Stimulated activated CD4-positive, alpha-beta T cell treated with anti-CD3 and anti-CD28 coated beads, Interleukin-1b, Interleukin-23, amount 100 ng/mL, for 4 hours (primary cell): Measurements from ENCODE around the gene CHCHD4.
A peak's percentile ranks its signal among the peaks of the same experiment; 100 is the strongest.

ENCODE experiments used
- DNase-seq, 2 donors: peaks; one replicate each; pipeline ENCODE4 v3.0.0-alpha.2; 2020; ENCODE audit warnings: low read depth in 2 of 2

CHCHD4 gene

GRCh38 chr3:14124615-14125192, at the start of gene CHCHD4, which contains the start of gene TMEM43:
Gene CHCHD4, minus strand, starts transcription at chr3:14124870. Its CDS starts 194 bp downstream, at chr3:14124676.
Gene TMEM43, plus strand, starts transcription at chr3:14125052. Its CDS starts 142 bp downstream, at chr3:14125194.
- peak; percentile 94 to 96 for DNase-seq

- no peak for DNase-seq
Measured at GRCh38 chr3:14172496-14172895, 47.8 kb upstream of the CHCHD4 start.

- DNase-seq, result no peak
Measured at GRCh38 chr3:14170531-14171159, 46.0 kb upstream of the CHCHD4 start.

- no peak for DNase-seq
Measured at GRCh38 chr3:14169871-14170270, 45.2 kb upstream of the CHCHD4 start.

GRCh38 chr3:14169435-14169834, 44.8 kb upstream of the CHCHD4 start:
- no peak for DNase-seq

- no peak for DNase-seq
Measured at GRCh38 chr3:14166877-14167603, 42.4 kb upstream of the CHCHD4 start.

- DNase-seq, result no peak
Measured at GRCh38 chr3:14162178-14162577, 37.5 kb upstream of the CHCHD4 start.

GRCh38 chr3:14161282-14161681, 36.6 kb upstream of the CHCHD4 start:
- no peak for DNase-seq

- no peak for DNase-seq
Measured at GRCh38 chr3:14159426-14159825, 34.8 kb upstream of the CHCHD4 start.

GRCh38 chr3:14158370-14158769, 33.7 kb upstream of the CHCHD4 start:
- DNase-seq, result no peak

GRCh38 chr3:14157951-14158350, 33.3 kb upstream of the CHCHD4 start:
- no peak for DNase-seq

- no peak for DNase-seq
Measured at GRCh38 chr3:14156843-14157561, 32.3 kb upstream of the CHCHD4 start.

GRCh38 chr3:14156201-14156600, 31.5 kb upstream of the CHCHD4 start:
- no peak for DNase-seq

- no peak for DNase-seq
Measured at GRCh38 chr3:14154895-14155440, 30.3 kb upstream of the CHCHD4 start.

- DNase-seq, result no peak
Measured at GRCh38 chr3:14154276-14154675, 29.6 kb upstream of the CHCHD4 start.

- no peak for DNase-seq
Measured at GRCh38 chr3:14153663-14154062, 29.0 kb upstream of the CHCHD4 start.

- DNase-seq, result no peak
Measured at GRCh38 chr3:14152963-14153355, 28.3 kb upstream of the CHCHD4 start.

GRCh38 chr3:14152233-14152962, 27.7 kb upstream of the CHCHD4 start:
- DNase-seq, result no peak

GRCh38 chr3:14151471-14152083, 26.9 kb upstream of the CHCHD4 start:
- DNase-seq, result no peak

- no peak for DNase-seq
Measured at GRCh38 chr3:14150491-14151230, 26.0 kb upstream of the CHCHD4 start.
